Esophagus squamous epithelium (tissue), 5 donors: ENCODE results near the gene PRDM2. TPM values are rescaled to one million over a fixed set of nuclear protein-coding genes. Genes with fewer than 3 reads are reported as not detected.

ENCODE experiments used
- DNase-seq: peaks from one replicate; lab custom pipeline; 2025; lab: John Stamatoyannopoulos, UW
- H3K27ac ChIP-seq, 4 donors: fragments of 200-600 bp; sonication (generic); one replicate each; pipeline ENCODE4 v1.5.1; 2016 to 2019; ENCODE audit warnings: mild to moderate bottlenecking in 1 of 4
- H3K27me3 ChIP-seq, 4 donors: fragments of 200-600 bp; sonication (generic); 1 replicate in 3 of 4; 2 replicates in 1 of 4; pipeline versions ENCODE4 v1.5.1 to v1.6.0; 2017 to 2021; ENCODE audit warnings: antibody characterized with exemption in 1 of 4
- H3K36me3 ChIP-seq, 3 donors: fragments of 200-600 bp; sonication (generic); one replicate each; pipeline ENCODE4 v1.5.1; 2016 to 2019
- H3K4me1 ChIP-seq, 3 donors: fragments of 200-600 bp; sonication (generic); one replicate each; pipeline ENCODE4 v1.5.1; 2017 to 2019
- H3K4me3 ChIP-seq, 4 donors: fragments of 200-600 bp; sonication (generic); 1 replicate in 3 of 4; 2 replicates in 1 of 4; pipeline ENCODE4 v1.5.1; 2016 to 2019; ENCODE audit warnings: mild to moderate bottlenecking in 2 of 4, moderate library complexity in 1 of 4
- H3K9me3 ChIP-seq, 3 donors: fragments of 200-600 bp; sonication (generic); one replicate each; pipeline ENCODE4 v1.5.1; 2016 to 2019
- CTCF ChIP-seq, 6 experiments: fragments of 450-650 bp in 4 of 6; fragments of 200-600 bp in 2 of 6; sonication (generic) in 2 of 6; IDR thresholded peaks; one replicate each; pipeline ENCODE4 v1.5.1; 2016 to 2019; ENCODE audit warnings: antibody characterized with exemption in 6 of 6, mild to moderate bottlenecking in 4 of 6, moderate library complexity in 4 of 6
- POLR2A ChIP-seq, 4 donors: fragments of 450-650 bp; IDR thresholded peaks; one replicate each; pipeline ENCODE4 v1.6.1; 2017; ENCODE audit warnings: antibody characterized with exemption in 4 of 4, mild to moderate bottlenecking in 4 of 4, moderate library complexity in 3 of 4
- WGBS, 2 donors: methylation state at CpG; one replicate each; pipeline ENCODE4 v1.1.5; 2018; 5-methylcytosine and 5-hydroxymethylcytosine counted together
- intact Hi-C: fragments of 100-400 bp; cut with DNase I; formaldehyde crosslinking; loops from one replicate; pipeline ENCODE4 v1.15.0; 2022
- total RNA-seq, 4 donors: library from RNA; depleted of rRNA; stranded (reverse); fragments of >200 nt; gene quantifications; one replicate each; pipeline ENCODE4 v1.1.0, GENCODE V29; 2016
- donor health status: DM: yes; HTN: yes; CAD: no.

The PRDM2 gene
- total RNA-seq, 4 donors from 2014 or later: 19.2 to 37.4 (median 26.2) TPM

DNA sequence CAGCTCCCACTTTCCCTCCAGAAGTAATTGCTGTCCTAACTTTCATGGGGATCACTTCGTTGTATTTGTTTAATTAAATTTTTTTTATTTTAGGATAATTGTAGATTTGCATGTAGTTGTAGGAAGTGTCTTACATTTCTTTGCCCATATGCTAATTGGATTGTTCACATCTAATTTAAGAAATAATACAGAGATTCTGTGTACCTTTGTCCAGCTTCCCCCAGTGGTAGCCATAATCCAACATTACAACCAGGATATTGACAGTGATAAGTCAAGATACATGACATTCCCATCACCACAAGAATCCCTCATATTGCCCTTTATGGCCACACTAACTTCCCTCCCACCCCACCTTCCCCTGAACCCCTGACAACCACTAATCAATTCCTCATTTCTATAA is 136.6 kb downstream of the PRDM2 start:
- intact Hi-C loops: no loop called here
- Histone ChIP-seq H3K36me3 (no peaks in the 10 kb centered on the region), H3K4me3 (no peak overlapping the region), H3K27ac (no peak overlapping the region), H3K27me3 (peaks cover 0 to 7% (median 0%) of the 10 kb centered on the region in 4 donors), H3K9me3 (no peaks in the 10 kb centered on the region), H3K4me1 (peaks cover 0 to 7% (median 0%) of the 10 kb centered on the region in 3 donors)
- no peak for DNase-seq
- WGBS, 2 donors: 76 to 79% methylated on average over 1 of the region's 1 CpG
- no peak for TF ChIP-seq CTCF (IDR thresholded peaks at IDR 0.05)
- no peak for TF ChIP-seq POLR2A (IDR thresholded peaks at IDR 0.05)

- no peak overlapping the region for H3K4me3 ChIP-seq
- DNase-seq: no peak
- TF ChIP-seq CTCF (IDR thresholded peaks at IDR 0.05) (no peak), POLR2A (IDR thresholded peaks at IDR 0.05) (no peak)
- intact Hi-C loops: no loop called here
- H3K27me3 ChIP-seq: peaks cover 0 to 7% (median 0%) of the 10 kb centered on the region in 4 donors
- H3K27ac ChIP-seq: no peak overlapping the region
- H3K36me3 ChIP-seq: no peaks in the 10 kb centered on the region
- no peaks in the 10 kb centered on the region for H3K4me1 ChIP-seq
- no peaks in the 10 kb centered on the region for H3K9me3 ChIP-seq
- whole genome bisulfite sequencing, 2 donors: 88 to 89% methylated on average over 1 of the region's 1 CpG
Observed at GRCh38 chr1:13838236-13838635, 138.2 kb downstream of the PRDM2 start.

GRCh38 chr1:13842497-13842896 is 142.5 kb downstream of the PRDM2 start:
- Histone ChIP-seq H3K36me3 (no peaks in the 10 kb centered on the region), H3K4me1 (no peaks in the 10 kb centered on the region), H3K27me3 (peaks cover 0 to 6% (median 0%) of the 10 kb centered on the region in 4 donors), H3K27ac (no peak overlapping the region), H3K9me3 (no peaks in the 10 kb centered on the region), H3K4me3 (no peak overlapping the region)
- TF ChIP-seq CTCF (IDR thresholded peaks at IDR 0.05) (no peak), POLR2A (IDR thresholded peaks at IDR 0.05) (no peak)
- no peak for DNase-seq
- 85 to 97% methylated on average over 2 of the region's 2 CpGs for WGBS, 2 donors
- intact Hi-C loops: no loop called here

- intact Hi-C loops: no loop called here
Observed at GRCh38 chr1:13851726-13852125, 151.7 kb downstream of the PRDM2 start.

GRCh38 chr1:13855554-13855953 is 155.6 kb downstream of the PRDM2 start:
- H3K4me1 ChIP-seq: peaks cover 0 to 7% (median 0%) of the 10 kb centered on the region in 3 donors
- no peak for DNase-seq
- TF ChIP-seq POLR2A (IDR thresholded peaks at IDR 0.05): no peak
- TF ChIP-seq CTCF (IDR thresholded peaks at IDR 0.05): no peak
- intact Hi-C loops: no loop called here
- H3K4me3 ChIP-seq: no peak overlapping the region
- H3K36me3 ChIP-seq: no peaks in the 10 kb centered on the region
- WGBS, 2 donors: 33% methylated on average over 1 of the region's 1 CpG; no CpG with 5 or more reads in 1 of the 2 donors
- H3K27ac ChIP-seq: no peak overlapping the region
- no peaks in the 10 kb centered on the region for H3K27me3 ChIP-seq
- H3K9me3 ChIP-seq: peaks cover 0 to 8% (median 0%) of the 10 kb centered on the region in 3 donors

More at GRCh38 chr1:13851726-13852125, 151.7 kb downstream of the PRDM2 start:
- no peak overlapping the region for H3K4me3 ChIP-seq
- no peak for DNase-seq
- H3K36me3 ChIP-seq: no peaks in the 10 kb centered on the region
- peaks cover 0 to 8% (median 0%) of the 10 kb centered on the region in 3 donors for H3K9me3 ChIP-seq
- H3K27ac ChIP-seq: no peak overlapping the region
- 61 to 81% methylated on average over 2 of the region's 2 CpGs for WGBS, 2 donors
- no peak for TF ChIP-seq CTCF (IDR thresholded peaks at IDR 0.05)
- TF ChIP-seq POLR2A (IDR thresholded peaks at IDR 0.05): no peak
- H3K27me3 ChIP-seq: peaks cover 0 to 4% (median 0%) of the 10 kb centered on the region in 4 donors
- H3K4me1 ChIP-seq: no peaks in the 10 kb centered on the region
